Airway epithelial cell (primary cell): ENCODE data around the gene TSPAN1. TPM values are rescaled to one million over a fixed set of nuclear protein-coding genes. Genes with fewer than 3 reads are reported as not detected.

Source experiments
- total RNA-seq: library from RNA; depleted of rRNA; stranded (reverse); fragments of >200 nt; gene quantifications from 2 replicates; pipeline ENCODE4 v1.2.3, GENCODE V29; 2015

Gene TSPAN1
- 37.5 and 39.6 TPM in 2 replicates for total RNA-seq

DNA sequence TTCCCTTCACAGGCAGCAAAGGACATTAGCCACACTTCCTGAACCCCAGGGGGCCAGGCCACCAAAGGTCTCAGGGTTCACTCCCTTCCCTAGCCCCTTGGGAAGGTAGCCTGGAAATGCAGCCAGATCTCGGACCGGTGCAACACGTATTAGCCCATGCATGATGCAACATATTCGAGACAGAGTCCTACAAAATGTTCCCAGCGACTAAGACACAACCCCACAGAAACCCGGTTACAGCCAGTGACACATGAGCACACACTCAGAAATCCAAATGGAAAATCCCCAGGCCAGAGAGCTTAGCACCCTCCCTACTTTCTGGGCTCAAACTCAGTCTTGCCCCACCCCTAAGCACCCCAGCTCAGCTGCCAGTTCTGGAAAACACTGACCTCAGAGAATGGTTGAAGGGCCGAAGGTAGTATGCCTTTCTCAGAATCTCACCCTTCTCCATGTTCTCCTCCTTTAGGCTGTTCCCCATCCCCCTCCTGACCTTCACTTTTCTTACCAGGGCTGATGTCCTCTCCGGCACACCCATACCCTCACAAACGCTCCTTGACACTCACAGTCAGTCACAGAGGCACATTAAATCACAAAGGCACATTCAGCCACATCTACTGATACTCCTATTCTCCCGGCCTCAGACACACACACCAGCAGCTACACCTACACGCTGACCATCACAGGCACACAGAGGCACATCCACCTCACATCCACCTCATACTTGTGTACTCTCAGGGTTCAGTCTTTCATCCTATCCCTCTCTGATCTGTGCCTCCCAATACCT lies at the start of gene TSPAN1:
TSPAN1 (plus strand) TSS at position 640 of the 784 bp plus-strand sequence. CDS start 6,021 bp downstream, outside the sequence.

GRCh38 chr1:46132529-46133180 lies 42.2 kb upstream of the TSPAN1 start, which contains the start of gene PIK3R3:
TSS of gene PIK3R3 (minus strand) at chr1:46132629. CDS start at chr1:46131952, 677 bp downstream.

GRCh38 chr1:46176211-46176865 lies 1.5 kb downstream of the TSPAN1 start, which contains the start of gene P3R3URF:
TSS of gene P3R3URF (minus strand) at chr1:46176488. CDS start at chr1:46176471, 17 bp downstream.

DNA sequence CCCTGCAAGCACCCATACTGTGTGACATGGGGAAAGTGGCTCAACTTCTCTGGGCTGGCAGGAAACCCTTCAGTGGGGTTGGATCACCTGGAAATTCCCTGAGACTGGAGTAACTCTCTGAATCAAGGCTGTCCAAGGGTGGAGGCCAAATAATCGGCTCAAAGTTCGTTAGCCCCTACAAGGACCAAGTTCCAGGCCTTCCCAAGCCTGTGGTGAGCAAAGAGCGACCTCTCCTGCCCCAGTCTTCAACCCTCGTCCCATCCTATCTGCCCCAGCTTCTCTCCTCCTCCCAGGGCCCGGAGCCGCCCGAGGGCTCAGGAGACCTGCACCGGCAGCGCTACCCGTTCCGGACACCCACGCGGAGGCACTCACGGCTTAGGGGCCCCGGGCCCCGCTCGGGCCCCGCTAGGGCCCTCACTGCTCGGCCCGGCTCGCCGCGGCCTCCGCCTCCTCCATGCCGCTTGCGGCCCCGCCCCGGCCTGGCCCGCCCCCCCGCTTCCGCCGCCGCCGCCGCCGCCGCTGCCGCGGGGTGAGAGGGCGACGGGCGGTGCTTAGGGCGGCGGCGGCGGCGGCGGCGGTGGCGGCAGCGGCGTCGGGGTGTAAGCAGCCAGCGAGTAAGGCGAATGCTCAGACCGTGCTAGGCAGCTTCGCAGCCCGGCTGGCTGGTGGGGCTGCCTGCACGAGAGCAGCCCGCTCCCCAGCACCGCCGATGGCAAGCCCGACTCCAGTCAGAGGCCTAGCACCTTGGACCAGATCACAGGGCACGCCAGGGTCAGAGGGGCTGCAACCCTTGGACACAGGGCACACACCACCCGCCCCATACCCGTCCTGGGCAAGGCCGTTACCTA lies 23.3 kb downstream of the TSPAN1 start, which contains the start of gene POMGNT1:
POMGNT1 (minus strand) TSS at position 471 of the 848 bp plus-strand sequence. CDS start 613 bp downstream, outside the sequence.

Other genes with a start within 250 kb of the TSPAN1 start
- gene PIK3R3, start 42.5 kb upstream of the TSPAN1 start, total RNA-seq = 7.6 and 10.6 TPM in 2 replicates
- not detected in 2 replicates for gene P3R3URF, start 1.4 kb downstream of the TSPAN1 start, total RNA-seq
- gene POMGNT1, start 23.3 kb downstream of the TSPAN1 start, total RNA-seq = 51.6 and 58.7 TPM in 2 replicates
- gene LURAP1, start 28.2 kb downstream of the TSPAN1 start, total RNA-seq = 5.5 and 5.9 TPM in 2 replicates
- gene RAD54L, start 72.7 kb downstream of the TSPAN1 start, total RNA-seq = 9.7 and 33.1 TPM in 2 replicates
- gene LRRC41, start 128.5 kb downstream of the TSPAN1 start, total RNA-seq = 65.8 and 100 TPM in 2 replicates
- 612 and 959 TPM in 2 replicates for gene UQCRH, start 128.6 kb downstream of the TSPAN1 start, total RNA-seq
- gene NSUN4, start 165.7 kb downstream of the TSPAN1 start, total RNA-seq = 14.3 and 15.9 TPM in 2 replicates
- gene FAAH, start 219.2 kb downstream of the TSPAN1 start, total RNA-seq = 11.1 and 20.8 TPM in 2 replicates